Osteoblast (primary cell): ENCODE data around the gene NUFIP2. TPM values are rescaled to one million over a fixed set of nuclear protein-coding genes. Genes with fewer than 3 reads are reported as not detected.

ENCODE experiments used
- DNase-seq: peaks from one replicate; pipeline ENCODE4 v3.0.0; 2011; ENCODE audit warnings: low spot score, mixed read lengths; ENCODE audit not compliant: insufficient read length; ENCODE audit errors: missing footprints
- H2AFZ ChIP-seq: 2 replicates; pipeline ENCODE4 v1.6.0; 2011; ENCODE audit warnings: mild to moderate bottlenecking, low read length
- H3K27ac ChIP-seq: 2 replicates; pipeline ENCODE4 v1.5.1; 2011; ENCODE audit warnings: mild to moderate bottlenecking, low read depth, low read length, moderate library complexity
- H3K27me3 ChIP-seq: 2 replicates; pipeline ENCODE4 v1.6.0; 2012; ENCODE audit warnings: mild to moderate bottlenecking, control low read depth, inconsistent platforms, low read length, moderate library complexity; ENCODE audit not compliant: insufficient read depth
- H3K36me3 ChIP-seq: 2 replicates; pipeline ENCODE4 v1.5.1; 2011; ENCODE audit warnings: mild to moderate bottlenecking, low read length, control low read depth, moderate library complexity; ENCODE audit not compliant: insufficient read depth
- H3K4me1 ChIP-seq: 2 replicates; pipeline ENCODE4 v1.5.1; 2011; ENCODE audit warnings: mild to moderate bottlenecking, low read length, control low read depth, moderate library complexity; ENCODE audit not compliant: insufficient read depth
- H3K4me2 ChIP-seq: 2 replicates; pipeline ENCODE4 v1.6.0; 2011; ENCODE audit warnings: mild to moderate bottlenecking, low read length; ENCODE audit not compliant: insufficient read depth
- H3K4me3 ChIP-seq: fragments of 200-600 bp; sonication (generic); 3 replicates; pipeline ENCODE4 v1.5.1; 2012; ENCODE audit warnings: mild to moderate bottlenecking, low read length, inconsistent platforms; ENCODE audit not compliant: insufficient read depth
- H3K79me2 ChIP-seq: 2 replicates; pipeline ENCODE4 v1.6.0; 2012; ENCODE audit warnings: mild to moderate bottlenecking, low read length, control low read depth, inconsistent platforms; ENCODE audit not compliant: insufficient read depth
- H3K9me3 ChIP-seq: 2 replicates; pipeline ENCODE4 v1.5.1; 2011; ENCODE audit warnings: low read depth, low read length, control low read depth
- H4K20me1 ChIP-seq: 2 replicates; pipeline ENCODE4 v1.6.0; 2012; ENCODE audit warnings: mild to moderate bottlenecking, low read length, control low read depth; ENCODE audit not compliant: insufficient read depth
- total RNA-seq: library from RNA; depleted of rRNA; stranded (reverse); fragments of >200 nt; gene quantifications from 2 replicates; pipeline ENCODE4 v1.2.3, GENCODE V29; 2012
- TF ChIP-seq, protein P1 (sequence below): IDR thresholded peaks from 2 replicates; pipeline ENCODE4 v1.5.1; 2011; ENCODE audit warnings: mild to moderate bottlenecking, low read depth, low read length, moderate library complexity; ENCODE audit errors: extremely low read depth

NUFIP2 gene
- total RNA-seq, 1 donor: 56.8 TPM

DNA sequence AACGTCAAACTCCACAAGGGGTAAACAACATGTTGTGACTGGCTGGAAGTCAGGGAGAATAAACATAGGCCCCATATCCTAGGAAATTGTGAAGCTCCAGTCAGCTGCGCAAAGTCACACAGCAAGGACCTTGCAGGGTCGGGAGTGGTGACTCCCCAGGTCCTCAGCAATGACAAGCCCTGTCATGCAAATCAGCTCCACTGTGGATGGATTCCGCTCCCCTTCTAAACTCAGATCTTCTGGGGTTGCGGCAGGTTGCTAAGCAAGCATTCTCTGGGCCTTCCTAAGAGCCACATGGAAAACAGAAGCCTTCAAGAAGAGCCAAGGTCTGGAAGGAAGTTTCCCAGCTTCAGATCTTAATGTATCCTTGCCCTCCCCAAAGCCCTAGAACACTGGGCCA is 84.9 kb downstream of the NUFIP2 start:
- Histone ChIP-seq H3K27ac (no peak overlapping the region), H3K36me3 (no peaks in the 10 kb centered on the region), H3K4me2 (no peak overlapping the region), H4K20me1 (no peaks in the 10 kb centered on the region), H3K9me3 (no peaks in the 10 kb centered on the region), H3K4me3 (no peak overlapping the region), H3K4me1 (no peaks in the 10 kb centered on the region), H2AFZ (no peak overlapping the region), H3K79me2 (no peaks in the 10 kb centered on the region), H3K27me3 (no peaks in the 10 kb centered on the region)
- no peak for DNase-seq
- TF ChIP-seq, protein P1, sequence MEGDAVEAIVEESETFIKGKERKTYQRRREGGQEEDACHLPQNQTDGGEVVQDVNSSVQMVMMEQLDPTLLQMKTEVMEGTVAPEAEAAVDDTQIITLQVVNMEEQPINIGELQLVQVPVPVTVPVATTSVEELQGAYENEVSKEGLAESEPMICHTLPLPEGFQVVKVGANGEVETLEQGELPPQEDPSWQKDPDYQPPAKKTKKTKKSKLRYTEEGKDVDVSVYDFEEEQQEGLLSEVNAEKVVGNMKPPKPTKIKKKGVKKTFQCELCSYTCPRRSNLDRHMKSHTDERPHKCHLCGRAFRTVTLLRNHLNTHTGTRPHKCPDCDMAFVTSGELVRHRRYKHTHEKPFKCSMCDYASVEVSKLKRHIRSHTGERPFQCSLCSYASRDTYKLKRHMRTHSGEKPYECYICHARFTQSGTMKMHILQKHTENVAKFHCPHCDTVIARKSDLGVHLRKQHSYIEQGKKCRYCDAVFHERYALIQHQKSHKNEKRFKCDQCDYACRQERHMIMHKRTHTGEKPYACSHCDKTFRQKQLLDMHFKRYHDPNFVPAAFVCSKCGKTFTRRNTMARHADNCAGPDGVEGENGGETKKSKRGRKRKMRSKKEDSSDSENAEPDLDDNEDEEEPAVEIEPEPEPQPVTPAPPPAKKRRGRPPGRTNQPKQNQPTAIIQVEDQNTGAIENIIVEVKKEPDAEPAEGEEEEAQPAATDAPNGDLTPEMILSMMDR: no peak

DNA sequence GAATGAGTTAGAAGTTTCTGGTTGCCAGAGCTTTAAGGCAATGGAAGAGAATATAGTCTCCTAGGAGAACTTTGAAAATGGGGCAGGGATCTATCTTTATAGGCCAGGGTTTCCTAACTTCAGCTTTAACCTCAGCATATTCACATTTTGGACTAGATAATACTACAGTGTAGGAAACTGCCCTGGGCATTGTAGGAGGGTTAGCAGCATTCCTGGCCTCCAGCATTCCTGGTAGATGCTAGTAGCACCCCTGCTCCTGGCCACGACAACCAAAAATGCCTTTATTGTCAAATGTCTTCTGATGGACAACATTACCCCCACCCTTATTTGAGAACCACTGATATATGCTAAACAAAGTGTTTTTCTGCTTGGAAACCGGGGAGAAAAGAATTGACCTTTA is 86.0 kb downstream of the NUFIP2 start:
- Histone ChIP-seq H3K4me2 (no peak overlapping the region), H3K27me3 (no peaks in the 10 kb centered on the region), H3K36me3 (no peaks in the 10 kb centered on the region), H3K27ac (no peak overlapping the region), H3K79me2 (no peaks in the 10 kb centered on the region), H4K20me1 (no peaks in the 10 kb centered on the region), H2AFZ (no peak overlapping the region), H3K4me3 (no peak overlapping the region), H3K9me3 (no peaks in the 10 kb centered on the region), H3K4me1 (no peaks in the 10 kb centered on the region)
- TF ChIP-seq, protein P1: no peak
- DNase-seq: no peak

Other genes with a start within 250 kb of the NUFIP2 start
- 28.6 and 39.8 TPM in 2 replicates for gene MYO18A, start 113.8 kb downstream of the NUFIP2 start, total RNA-seq
- not detected in 2 replicates for gene CRYBA1, start 47.3 kb downstream of the NUFIP2 start, total RNA-seq
- 53.6 and 68.4 TPM in 2 replicates for gene TAOK1, start 96.2 kb upstream of the NUFIP2 start, total RNA-seq